GM21825 (cell line): ENCODE measurements around the gene RNF225.
"Not testable (repeated sequence)": the region's sequence is repeated elsewhere in the genome, so short reads cannot be mapped to it uniquely, and the experiment has no call there.

ENCODE experiments used
- ATAC-seq: cut with Tn5 transposase; IDR thresholded peaks from one replicate; pipeline ENCODE4 v1.9.1; 2021; ENCODE audit warnings: mild to moderate bottlenecking, moderate library complexity; ENCODE audit not compliant: unreplicated experiment

RNF225 gene

DNA sequence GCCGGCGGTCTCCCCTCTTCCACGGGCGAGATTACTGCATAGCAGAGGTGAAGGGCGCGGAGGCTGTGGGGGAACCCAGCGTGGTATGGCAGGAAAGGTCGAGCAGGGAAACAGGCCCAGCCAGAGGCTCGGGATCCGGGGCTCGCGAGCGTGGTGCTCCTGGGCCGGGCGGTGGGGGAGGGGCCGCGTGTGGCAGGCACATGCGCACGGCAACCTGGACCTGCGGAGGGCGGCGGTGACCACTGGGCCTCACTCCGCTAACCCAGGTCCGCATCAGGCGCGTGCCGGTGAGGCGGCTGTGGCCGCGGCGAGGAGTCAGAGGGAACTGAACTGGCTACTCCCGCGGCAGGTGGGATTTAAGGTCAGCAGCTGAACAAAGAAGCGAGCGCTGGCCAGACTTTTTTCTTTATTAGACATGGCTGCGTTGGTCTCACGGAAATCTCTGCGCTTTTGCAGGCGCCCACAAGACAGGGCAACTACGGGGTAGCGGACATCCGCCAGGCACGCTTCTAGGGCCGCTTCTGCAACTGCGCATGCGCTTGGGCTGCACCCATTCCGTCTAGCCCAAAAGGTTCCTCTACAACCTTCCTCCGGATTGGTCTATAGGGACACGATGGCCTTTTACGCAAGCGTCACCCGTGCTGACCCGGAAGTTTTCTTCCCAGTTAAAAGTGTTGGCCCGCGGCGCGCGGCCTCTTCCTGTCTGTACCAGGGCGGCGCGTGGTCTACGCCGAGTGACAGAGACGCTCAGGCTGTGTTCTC is 8.7 kb upstream of the RNF225 start, which contains the start of gene RPS5:
RPS5 (plus strand) TSS at position 694 of the 762 bp plus-strand sequence. CDS start 869 bp downstream, outside the sequence.
- ATAC-seq, result peak; percentile 81

DNA sequence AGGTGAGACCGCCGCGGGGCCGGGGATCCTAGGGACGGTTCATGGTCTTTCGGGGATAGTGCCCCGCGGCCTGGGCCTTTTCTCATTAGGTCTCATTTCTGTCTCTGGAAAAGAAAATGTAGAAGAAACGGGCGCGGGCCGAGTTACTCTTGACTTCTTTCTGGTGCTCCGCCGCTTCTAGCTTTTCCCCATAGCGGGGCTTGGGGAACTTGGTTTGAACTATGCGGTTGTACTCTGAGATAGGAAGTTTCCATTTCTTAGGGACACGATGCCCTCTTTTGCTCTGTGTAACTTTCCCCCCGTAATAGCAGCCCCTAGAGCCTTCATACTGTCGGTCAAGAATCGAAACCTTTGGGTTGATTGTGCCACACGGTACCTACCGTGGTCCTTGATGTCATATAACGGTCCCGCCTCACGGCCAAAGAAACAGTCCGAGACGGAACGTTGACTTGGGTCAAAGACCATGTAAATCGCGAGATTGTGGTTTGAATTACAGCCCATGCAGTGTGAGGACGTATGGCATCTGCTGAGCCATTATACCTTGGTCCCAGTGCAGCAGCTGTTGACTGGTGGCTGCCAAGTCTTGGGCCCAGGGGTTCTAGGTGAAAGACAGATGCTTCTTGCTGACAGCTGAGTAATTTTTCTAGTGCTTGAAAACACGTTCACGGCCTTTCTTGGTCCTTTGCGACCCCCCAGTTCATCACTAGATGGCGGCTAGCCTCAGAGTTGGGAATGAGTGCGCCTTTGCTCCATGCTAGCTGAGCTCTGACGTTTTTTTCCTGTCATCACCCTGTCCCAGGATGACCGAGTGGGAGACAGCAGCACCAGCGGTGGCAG is 7.9 kb upstream of the RNF225 start:
- no peak for ATAC-seq

DNA sequence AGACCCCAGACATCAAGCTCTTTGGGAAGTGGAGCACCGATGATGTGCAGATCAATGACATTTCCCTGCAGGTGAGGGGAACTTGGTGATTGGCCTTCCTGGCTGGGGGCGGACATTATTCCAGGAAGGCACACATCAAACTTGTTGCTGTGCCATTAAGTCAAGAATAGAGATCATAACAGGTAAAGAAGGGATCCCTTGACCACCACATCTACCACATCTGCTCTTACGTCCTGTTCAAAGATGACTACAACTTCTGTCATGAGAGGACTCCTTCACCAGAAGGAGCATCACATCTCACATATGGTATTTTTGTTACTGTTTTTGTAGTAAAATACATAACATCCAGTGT is 7.3 kb upstream of the RNF225 start:
- ATAC-seq, result no peak

DNA sequence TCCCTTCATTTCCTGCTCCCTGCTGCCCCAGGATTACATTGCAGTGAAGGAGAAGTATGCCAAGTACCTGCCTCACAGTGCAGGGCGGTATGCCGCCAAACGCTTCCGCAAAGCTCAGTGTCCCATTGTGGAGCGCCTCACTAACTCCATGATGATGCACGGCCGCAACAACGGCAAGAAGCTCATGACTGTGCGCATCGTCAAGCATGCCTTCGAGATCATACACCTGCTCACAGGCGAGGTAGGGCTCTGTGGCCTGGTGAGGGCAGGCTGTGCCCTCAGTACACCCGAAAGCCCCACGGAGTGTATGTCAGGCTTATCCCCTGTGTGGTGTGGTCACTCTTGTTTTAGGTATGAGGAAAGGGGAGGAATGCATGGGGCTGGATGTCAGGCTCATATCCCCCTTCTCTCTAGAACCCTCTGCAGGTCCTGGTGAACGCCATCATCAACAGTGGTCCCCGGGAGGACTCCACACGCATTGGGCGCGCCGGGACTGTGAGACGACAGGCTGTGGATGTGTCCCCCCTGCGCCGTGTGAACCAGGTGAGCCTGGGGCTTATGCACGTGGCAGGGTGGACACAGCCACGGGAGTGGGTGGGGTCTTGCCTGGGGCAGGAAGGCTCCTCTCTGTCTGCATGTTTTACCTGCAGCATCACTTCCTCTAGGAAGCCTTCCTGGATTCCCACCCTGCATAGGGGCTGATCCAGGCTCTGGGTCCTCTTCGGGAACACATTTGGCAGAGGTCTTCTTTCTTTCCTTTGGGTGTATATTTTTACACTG is 2.3 kb upstream of the RNF225 start:
- ATAC-seq, result no peak

DNA sequence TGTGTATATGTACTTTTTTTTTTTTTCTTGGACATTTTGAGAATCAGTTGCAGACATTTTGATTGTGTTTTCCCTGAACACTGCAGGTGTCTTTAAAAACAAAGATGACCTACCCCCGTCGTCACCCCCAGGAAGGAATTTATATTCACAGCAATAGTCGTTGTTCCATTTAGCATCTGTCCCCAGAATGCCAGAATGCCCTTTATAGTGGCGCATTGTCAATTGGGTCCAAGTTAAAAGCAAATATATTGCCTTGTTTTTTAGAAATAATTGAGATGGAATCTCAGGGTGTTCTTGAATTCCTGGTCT is 1.8 kb upstream of the RNF225 start:
- ATAC-seq, result no peak

DNA sequence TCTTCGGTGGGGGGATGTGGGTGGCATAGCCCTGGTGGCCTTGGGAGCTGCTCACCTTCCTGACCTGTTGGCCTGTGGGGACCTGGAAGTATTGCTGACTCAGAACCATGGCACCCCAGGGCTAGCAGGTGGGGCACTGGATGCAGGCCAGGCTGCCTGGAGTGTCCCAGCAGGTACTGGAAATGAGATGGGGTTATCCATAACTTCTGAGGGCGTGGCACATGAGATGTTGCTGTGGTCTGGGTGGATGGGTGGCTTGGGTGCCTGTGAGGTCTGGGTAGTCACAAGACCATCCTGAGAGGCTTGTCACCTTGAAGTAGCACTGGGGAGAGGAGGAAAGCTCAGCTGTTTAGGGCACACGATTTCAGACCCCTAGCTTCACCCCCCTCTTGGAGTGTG is 636 bp upstream of the RNF225 start:
- no peak for ATAC-seq

DNA sequence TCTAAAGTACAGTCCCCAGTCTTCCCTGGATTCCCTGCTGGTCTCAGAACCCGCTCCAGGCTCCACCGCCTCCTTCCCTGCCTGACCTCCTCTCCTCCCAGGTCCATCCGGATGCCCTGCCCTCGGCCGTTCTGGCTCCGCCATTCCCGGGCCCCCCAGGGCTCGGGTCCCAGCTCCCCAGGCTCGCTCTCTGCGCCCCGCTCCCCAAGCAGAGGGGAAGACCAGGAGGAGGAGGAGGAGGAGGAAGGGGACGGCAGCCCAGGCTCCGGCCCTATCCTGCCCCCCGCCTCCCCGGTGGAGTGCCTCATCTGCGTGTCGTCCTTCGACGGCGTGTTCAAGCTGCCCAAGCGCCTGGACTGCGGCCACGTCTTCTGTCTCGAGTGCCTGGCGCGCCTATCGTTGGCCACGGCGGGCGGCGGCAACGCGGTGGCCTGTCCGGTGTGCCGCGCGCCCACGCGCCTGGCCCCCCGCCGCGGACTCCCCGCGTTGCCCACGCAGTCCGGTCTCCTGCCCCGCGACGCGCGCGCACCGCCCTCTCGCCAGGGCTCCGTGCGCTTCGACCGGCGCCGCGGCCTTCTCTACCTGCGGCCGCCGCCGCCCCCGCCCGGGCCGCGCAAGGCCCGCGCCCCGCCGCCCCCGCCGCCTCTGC is 647 bp downstream of the RNF225 start:
- no peak for ATAC-seq

DNA sequence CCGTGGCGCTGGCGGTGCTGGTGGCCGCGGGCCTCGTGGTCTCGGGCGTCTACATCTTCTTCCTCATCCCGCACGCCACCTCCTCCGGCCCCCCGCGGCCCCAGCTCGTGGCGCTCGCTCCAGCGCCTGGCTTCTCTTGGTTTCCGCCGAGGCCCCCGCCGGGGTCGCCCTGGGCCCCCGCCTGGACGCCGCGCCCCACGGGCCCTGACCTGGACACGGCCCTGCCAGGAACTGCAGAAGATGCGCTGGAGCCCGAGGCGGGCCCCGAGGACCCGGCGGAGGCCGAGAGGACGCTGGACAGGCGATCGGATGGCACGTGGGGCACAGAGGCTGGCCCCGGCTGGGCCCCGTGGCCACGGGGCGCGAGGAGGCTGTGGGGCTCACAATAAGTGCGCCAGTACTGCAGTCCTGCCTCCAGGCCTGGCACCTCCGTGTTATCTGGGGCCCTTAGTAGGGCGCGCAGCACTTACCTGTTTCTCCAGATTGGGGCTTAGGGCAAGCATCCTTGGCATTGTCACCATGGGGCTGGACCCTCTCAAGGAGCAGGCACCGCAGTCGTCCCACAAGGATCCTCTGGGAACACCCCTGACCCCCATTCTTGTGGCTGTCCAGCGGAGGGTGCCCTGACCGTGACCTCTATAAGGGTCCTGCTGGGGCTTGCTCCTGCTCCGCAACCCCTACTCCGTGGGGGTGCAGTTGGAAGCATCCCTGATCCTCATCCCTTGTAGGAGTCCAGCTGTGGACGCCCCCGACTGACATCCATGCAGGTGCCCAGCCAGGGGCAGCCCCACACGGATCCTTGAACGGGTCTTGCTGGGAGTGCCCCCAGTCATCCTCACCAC is 1.5 kb downstream of the RNF225 start:
- no peak for ATAC-seq

DNA sequence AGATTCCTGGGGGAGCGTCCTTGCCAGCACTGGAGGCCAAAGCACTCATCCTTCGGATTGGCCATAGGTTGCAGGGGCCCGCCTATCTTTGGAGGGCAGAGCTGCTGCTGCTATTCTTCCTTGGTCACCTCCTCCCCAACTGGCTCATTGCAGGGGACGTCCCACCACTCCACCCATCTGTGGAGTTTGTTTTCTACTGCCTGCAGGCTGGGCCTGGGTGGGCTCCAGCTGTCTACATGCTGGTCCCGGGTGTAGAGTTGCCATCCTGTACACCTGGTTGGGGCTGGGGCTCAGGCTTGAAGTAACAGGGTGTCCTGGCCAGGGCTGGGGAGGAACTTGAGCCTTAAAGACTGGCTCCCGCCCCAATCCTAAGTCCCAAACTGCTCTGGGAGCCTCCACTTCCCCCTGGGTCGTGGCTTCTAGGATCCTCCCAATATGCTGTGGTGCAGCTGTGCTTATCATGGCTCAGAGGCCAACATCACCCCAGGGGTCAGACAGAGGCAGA is 2.1 kb downstream of the RNF225 start:
- ATAC-seq, result no peak

DNA sequence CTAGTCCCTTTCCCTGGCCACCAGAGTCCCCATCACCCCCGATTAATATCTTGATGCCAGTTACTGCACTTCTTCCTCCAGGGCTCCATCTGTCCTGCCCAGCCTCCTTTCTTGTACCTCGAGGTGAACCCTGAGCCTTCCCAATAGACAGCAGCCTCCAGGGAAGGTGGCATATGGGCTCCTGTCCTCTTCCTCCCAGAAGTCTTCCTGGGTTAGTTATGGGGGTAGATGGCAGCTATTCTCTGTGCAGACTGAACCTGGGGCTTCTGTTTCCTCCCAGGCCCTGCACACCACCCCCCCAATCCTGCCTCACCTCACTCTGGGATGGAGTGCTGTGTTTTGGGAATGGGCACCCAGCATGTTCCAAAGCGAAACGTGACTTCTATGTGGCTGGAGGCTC is 2.6 kb downstream of the RNF225 start:
- no peak for ATAC-seq

DNA sequence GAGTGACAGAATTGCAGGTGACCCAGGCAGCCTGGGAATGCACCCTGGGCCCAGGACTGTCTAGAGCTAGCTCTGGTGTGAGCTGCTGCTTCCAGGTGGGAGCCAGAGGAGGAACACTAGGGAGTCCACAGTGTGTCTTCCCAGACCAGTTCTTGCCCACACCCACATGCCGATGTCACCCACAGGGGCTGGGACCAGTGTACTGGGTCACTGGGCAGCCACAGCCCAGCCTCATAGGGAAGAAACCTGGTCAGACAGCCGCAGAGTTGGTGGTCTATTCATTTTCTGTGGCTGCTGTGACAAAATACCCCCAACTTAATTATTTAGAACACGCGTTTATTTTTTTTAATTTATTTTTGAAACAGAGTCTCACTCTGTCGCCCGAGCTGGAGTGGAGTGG is 3.1 kb downstream of the RNF225 start:
- no peak for ATAC-seq

DNA sequence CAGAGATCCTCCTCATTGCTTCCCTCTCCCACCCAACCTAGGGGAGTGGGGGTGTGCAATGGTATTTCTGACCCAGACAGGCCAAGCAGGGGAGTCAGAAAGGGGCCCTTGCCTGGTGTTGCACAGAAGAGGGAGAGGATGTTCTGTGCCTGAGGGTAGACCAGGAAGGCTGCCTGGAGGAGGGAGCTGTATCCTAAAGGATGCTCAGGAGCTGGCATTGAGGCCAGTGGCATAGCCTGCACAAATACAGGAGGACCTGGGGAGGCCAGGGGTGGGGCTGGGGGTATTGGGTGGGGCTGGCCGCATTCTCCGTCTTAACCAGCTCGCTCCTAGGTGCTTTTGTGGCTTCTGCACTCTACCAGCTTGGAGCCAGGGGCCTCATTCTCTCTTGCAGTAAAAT is 4.4 kb downstream of the RNF225 start:
- ATAC-seq, result no peak

DNA sequence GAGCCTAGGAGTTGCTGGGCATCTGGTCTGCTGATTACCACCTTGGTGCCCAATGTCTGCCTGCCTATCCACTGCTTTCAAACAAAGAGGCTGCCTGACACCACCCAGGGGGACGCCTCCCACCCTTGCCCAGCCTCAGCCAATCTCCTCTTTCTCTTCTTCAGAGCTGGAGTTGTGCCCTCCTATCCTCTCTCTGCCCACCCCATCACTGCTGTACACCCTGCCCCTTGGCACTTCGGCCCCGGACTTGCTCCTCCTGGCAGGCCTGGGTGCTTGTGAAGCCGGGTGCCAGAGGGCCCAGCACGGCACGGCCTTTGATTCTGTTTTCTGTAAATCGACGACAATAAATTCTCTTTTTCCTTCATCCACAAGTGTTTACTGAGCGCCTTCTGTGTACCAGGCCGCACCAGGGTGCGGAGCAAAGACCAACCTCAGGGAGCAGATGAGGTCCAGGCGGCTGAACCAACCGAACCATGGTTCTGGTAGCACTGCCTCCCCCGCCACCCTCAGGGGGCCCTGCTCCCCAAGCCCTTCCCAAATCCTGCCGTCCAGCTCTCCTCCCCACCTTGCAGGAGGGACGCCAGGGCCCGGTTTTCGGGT is 5.0 kb downstream of the RNF225 start:
- no peak for ATAC-seq

DNA sequence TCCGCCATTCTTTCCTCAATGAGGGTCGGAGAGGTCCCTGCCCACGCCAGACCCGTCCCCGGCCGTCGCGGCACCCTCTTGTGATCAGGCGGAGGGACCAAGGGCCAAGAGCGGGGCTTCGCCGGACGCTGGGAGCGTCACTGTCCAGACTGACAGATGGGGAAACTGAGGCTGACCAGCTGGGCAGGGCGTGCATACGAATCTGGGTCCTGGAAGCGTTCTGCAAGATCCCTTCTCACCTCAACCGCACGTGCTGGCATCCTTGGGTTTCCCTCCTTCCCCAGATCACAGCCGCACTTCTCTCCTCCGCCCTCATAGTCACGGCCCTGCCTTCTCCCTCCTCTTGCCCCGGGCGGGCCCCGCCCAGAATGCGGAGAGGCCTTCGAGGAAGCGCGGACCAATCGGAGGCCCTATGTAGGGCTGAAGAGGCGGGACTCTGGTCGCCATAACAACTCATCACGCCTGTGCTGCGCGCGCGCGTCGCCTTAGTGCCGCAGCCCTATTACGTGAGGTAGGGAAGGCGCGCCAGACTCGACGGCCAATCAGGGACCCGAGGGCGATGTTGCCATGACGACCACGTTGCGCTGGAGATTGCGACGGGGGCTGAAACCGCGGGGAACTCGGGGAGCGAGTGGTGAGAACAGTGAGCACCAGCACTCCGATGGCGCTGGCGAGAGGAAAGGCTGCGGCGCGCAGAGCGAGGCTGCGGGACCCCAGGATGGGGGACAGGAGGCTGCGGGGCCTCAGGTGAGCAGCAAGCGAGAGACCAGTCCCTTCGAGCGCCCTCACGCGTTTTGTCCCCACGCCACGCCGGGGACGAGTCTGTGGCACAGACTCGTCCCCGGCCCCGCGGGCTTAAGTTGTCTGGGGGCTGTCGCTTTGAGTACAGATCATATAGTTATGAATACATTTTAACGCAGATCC is 5.7 kb downstream of the RNF225 start:
- ATAC-seq, result peak; percentile 97

DNA sequence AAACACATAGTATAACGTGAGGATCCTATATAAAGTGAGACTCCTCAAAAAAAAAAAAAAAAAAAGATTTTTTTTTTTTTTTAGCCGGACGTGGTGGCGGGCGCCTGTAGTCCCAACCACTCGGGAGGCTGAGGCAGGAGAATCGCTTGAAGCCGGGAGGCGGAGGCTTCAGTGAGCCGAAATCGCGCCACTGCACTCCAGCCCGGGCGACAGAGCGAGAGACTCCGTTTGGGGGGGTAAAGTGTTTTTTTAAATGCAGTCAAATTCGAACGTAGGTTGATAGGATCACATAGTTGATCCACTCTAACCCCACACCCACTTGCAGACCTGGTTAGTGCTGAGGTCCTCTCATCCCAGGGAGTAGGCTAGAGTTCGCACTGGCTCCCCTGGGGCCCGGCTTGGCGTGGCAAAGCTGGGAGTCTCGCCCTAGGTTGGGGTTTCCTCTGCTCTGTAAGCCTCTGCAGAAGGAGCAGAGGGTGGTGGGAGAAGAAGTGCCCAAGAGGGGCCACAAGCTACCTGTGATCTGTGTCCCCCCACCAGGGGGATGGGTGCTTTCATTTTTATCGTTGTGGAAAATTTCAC is 6.5 kb downstream of the RNF225 start:
- no peak for ATAC-seq

DNA sequence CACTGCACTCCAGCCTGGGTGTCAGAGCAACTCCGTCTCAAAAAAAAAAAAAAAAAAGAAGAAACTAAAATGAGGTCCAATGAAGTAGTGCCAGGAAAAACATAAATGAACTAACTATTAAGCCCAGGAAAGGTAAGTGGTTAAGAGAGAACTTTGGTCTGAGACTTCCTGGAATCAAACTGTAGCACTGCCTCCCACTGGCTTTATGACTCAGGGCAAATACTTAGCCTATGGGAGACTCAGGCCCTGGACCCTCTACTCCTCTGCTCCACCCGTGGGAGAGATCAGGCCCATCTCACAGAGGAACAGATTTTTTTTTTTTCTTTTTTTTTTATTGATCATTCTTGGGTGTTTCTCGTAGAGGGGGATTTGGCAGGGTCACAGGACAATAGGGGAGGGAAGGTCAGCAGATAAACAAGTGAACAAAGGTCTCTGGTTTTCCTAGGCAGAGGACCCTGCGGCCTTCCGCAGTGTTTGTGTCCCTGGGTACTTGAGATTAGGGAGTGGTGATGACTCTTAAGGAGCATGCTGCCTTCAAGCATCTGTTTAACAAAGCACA is 8.5 kb downstream of the RNF225 start:
- ATAC-seq, result not testable (repeated sequence)

DNA sequence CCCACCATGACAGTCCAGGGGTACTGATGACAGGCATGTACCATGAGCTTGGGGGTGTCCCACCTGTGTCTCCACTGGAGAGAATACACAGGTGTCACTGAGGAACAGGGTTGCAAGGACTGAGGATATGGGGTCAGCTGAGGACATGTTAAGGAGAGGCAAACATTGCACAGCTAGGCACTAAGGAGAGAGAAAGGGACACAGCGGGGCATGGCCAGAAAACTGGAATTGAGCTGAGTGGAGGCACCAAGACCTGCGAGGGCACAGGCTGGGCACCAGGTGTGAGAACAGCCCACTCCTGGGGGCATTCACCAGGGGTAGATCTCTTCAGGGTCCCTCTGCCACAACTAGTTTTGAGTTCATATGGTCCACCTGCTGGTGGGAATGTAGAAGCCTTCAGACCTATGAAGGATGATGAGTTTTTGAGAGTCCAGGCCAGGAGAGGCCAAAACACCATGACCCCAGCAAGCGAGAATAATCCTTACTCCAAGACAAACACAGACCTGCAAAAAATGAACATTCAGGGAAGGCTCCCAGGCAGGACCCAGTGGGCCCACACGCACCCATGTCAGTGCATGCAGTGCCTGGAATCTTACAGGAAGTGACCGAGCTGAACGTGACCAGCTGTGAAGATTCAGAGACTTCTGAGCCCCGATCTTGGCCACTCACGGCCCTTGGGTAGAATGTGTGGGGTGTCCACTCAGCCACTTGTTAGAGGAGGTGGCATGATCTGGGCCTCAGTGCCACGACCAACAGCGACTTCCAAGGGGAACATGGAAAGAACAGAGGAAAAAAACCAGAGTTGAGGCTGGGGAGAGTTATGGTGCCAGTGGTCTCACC is 11.6 kb downstream of the RNF225 start:
- no peak for ATAC-seq
